BE2C (cell line): ENCODE data around the gene SUSD3.

Experiments
- DNase-seq: peaks from one replicate; pipeline ENCODE4 v3.0.0-alpha.2; 2020
- H3K27me3 ChIP-seq: fragments of 250-450 bp; sonication (Bioruptor Pico); 2 replicates; pipeline ENCODE4 v1.5.1; 2020; ENCODE audit warnings: mild to moderate bottlenecking
- H3K36me3 ChIP-seq: fragments of 250-450 bp; sonication (Bioruptor Pico); 2 replicates; pipeline ENCODE4 v1.5.1; 2020; ENCODE audit warnings: mild to moderate bottlenecking
- H3K4me1 ChIP-seq: fragments of 250-450 bp; sonication (Bioruptor Pico); 2 replicates; pipeline ENCODE4 v1.5.1; 2020
- H3K4me3 ChIP-seq: 2 replicates; pipeline ENCODE4 v1.5.1; 2011; ENCODE audit warnings: low read depth, low read length
- H3K9me3 ChIP-seq: fragments of 250-450 bp; sonication (Bioruptor Pico); 2 replicates; pipeline ENCODE4 v1.5.1; 2020
- CTCF ChIP-seq: IDR thresholded peaks from 2 replicates; pipeline ENCODE4 v1.5.1; 2012; ENCODE audit warnings: mild to moderate bottlenecking, low read depth, low read length

Gene SUSD3

DNA sequence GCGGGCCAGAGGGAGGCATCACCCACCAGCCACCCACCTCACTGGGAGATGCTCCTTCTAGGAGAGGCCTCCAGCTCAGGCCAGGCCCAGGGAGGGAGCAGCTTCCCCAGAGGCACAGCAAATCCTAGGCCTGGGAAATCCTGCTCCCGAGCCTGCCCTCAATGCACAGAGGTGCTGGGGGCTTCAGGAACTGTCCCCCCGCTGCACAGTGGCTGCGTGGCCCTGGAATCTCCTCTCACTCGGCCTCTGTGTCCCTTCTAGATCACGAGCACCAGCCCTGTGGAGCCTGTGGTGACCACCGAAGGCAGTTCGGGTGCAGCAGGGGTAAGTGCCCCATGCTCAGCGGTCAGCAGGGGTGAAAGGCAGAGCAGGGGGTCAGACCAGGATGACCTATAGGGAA, 36.4 kb upstream of the SUSD3 start:
- no peak overlapping the region for H3K4me3 ChIP-seq
- DNase-seq = no peak
- no peak for TF ChIP-seq CTCF
- no peaks in the 10 kb centered on the region for H3K4me1 ChIP-seq
- H3K36me3 ChIP-seq = no peaks in the 10 kb centered on the region
- H3K27me3 ChIP-seq = no peaks in the 10 kb centered on the region
- no peaks in the 10 kb centered on the region for H3K9me3 ChIP-seq

DNA sequence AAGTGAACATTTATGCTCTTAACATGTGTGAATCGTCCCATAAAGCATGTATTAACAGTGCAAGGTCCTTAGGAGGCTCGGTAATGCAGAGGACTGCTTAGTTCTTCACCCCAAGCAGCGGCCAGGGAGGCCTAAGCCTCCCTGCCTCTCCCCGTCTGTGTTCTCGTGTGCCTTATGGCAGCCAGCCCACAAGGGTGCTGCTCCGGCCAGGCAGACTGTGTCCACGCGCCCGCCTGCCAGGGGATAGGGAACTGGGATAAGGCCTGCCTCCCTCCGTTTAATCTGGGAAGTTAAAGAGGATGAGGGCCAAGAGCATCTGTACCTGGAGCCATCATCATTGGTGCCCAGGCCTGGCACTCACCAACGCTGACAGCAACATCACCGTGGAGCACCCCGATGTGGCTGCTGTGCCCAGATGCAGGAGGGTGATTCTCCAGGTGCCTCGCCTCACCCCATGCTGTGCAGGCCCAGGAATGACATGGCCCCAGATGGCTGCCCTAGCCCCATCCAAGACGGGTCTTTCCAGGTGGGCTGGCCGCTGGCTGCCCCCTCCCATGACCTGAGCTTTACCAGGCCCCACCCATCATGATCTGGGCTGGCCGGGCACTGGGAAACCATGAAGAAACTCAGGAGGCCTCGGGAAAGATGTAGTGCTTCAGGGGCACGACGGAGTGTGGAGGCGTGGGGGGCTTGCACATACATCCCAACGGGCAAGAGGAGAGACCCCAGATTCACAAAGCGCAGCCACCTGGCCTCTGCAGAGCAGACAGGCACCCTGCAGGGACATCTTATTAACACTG, 35.6 kb upstream of the SUSD3 start:
- no peak overlapping the region for H3K4me3 ChIP-seq
- no peak for DNase-seq
- no peaks in the 10 kb centered on the region for H3K9me3 ChIP-seq
- no peaks in the 10 kb centered on the region for H3K4me1 ChIP-seq
- TF ChIP-seq CTCF = no peak
- H3K36me3 ChIP-seq = no peaks in the 10 kb centered on the region
- no peaks in the 10 kb centered on the region for H3K27me3 ChIP-seq

GRCh38 chr9:93023521-93023815, 35.0 kb upstream of the SUSD3 start:
- Histone ChIP-seq H3K36me3 (no peaks in the 10 kb centered on the region), H3K4me1 (no peaks in the 10 kb centered on the region), H3K27me3 (no peaks in the 10 kb centered on the region), H3K4me3 (no peak overlapping the region), H3K9me3 (no peaks in the 10 kb centered on the region)
- TF ChIP-seq CTCF = no peak
- no peak for DNase-seq

DNA sequence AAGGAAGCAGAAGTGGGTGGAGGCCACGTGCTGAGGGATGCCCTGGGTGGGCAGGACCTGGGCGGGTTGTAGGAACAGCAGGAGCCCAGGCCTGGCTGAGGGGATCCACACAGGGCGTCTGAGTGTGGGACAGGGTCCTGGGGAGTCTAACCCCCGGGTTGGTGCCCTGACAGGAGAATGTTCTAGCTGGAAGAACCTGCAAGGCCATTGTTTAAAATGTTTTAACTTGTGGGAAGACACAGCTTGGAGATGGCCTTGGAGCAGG, 33.9 kb upstream of the SUSD3 start:
- Histone ChIP-seq H3K4me1 (no peaks in the 10 kb centered on the region), H3K4me3 (no peak overlapping the region), H3K27me3 (no peaks in the 10 kb centered on the region), H3K36me3 (no peaks in the 10 kb centered on the region), H3K9me3 (no peaks in the 10 kb centered on the region)
- TF ChIP-seq CTCF = no peak
- no peak for DNase-seq

DNA sequence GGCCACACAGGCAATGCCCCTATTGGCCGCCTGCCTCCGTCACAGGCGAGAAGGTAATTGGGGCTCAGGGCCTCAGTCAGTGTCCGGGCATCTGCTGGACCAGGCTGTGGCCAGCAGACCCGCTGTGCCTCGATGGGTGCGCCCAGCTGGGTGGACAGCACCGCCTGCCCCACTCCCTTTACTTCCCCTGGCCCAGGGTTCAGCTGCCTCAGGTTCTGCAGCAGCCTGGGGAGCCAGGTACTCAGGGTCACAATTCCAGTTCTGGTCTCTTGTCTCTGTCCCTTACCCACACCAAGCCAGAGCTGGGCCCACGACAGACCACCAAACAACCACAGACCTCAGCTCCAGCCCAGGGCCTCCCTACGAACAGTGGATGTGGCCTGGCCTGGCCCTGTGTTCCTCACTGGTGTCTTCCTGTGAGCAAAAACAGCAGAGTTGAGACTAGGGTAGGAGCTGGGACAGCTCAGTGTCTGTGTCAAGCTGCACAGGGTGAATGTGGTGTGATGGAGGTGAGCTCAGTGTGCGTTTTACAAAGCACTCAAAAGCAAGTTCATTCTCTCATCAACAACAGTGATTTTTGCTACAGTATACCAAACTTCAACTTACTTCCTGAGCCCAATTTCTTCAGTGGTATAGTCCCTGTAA, 33.4 kb upstream of the SUSD3 start:
- DNase-seq = no peak
- no peak for TF ChIP-seq CTCF
- Histone ChIP-seq H3K4me1 (no peaks in the 10 kb centered on the region), H3K4me3 (no peak overlapping the region), H3K27me3 (no peaks in the 10 kb centered on the region), H3K9me3 (no peaks in the 10 kb centered on the region), H3K36me3 (no peaks in the 10 kb centered on the region)

DNA sequence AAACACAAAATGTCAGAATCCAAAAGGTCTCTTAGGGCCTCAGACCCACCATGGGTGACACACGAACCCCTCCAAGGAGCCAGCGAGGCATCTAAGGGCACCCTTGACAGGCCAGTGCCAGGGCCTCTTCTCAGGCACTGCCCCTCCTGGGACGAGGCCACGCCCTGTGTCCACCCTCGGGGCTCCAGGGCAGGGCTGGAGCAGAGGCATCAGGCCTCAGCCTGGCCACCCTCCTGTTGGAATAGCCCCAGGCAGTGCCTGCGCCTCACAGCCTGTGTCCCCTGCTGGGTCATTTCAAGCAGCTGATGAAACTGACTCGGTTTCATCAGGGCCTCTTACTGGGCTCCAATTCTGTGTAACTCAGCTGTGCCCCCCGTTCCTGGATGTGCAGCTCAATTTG, 32.8 kb upstream of the SUSD3 start:
- TF ChIP-seq CTCF = no peak
- no peaks in the 10 kb centered on the region for H3K27me3 ChIP-seq
- H3K4me3 ChIP-seq = no peak overlapping the region
- no peaks in the 10 kb centered on the region for H3K9me3 ChIP-seq
- H3K4me1 ChIP-seq = no peaks in the 10 kb centered on the region
- no peaks in the 10 kb centered on the region for H3K36me3 ChIP-seq
- DNase-seq = no peak
